Activated CD8-positive, alpha-beta memory T cell treated with anti-CD3 and anti-CD28 coated beads for 1 hour (primary cell): ENCODE results near the gene SPPL2B.
"Not testable (repeated sequence)": the region's sequence is repeated elsewhere in the genome, so short reads cannot be mapped to it uniquely, and the experiment has no call there.

Experiments used
- DNase-seq, 2 donors: peaks; one replicate each; pipeline ENCODE4 v3.0.0-alpha.2; 2020; ENCODE audit warnings: low read depth in 1 of 2; ENCODE audit errors: extremely low read depth in 1 of 2

SPPL2B gene

GRCh38 chr19:2374808-2375207 lies 46.3 kb downstream of the SPPL2B start:
- DNase-seq, result no peak

DNA sequence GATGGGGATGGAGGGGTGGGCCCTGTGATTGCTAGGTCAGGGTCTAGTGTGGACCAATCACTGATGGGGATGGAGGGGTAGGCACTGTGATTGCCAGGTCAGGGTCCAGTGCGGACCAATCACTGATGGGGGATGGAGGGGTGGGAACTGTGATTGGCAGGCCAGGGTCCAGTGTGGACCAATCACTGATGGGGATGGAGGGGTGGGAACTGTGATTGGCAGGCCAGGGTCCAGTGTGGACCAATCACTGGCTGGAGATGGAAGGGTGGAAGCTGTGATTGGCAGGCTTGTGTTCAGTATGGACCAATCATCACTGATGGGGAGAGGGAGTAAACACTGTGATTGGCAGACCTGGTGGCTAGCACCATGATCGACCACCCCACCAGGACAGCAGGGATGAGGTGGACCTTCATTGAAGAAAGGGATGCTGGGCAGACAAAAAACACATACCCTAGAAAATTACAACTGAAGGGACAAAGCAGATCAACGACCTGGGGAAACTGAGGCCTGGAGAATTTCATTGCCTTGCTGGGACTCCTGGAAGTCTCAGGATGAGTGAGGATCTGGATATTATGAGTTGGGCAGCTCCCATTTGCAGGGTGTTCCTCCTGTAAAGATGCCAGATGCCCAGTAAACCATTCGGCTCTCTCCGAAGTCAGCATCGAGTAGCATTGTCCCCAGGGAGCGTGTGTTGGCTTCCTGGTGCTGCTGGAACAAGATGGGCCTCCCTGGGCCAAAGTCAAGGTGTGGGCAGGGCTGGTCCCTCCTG lies 47.1 kb downstream of the SPPL2B start:
- no peak for DNase-seq

DNA sequence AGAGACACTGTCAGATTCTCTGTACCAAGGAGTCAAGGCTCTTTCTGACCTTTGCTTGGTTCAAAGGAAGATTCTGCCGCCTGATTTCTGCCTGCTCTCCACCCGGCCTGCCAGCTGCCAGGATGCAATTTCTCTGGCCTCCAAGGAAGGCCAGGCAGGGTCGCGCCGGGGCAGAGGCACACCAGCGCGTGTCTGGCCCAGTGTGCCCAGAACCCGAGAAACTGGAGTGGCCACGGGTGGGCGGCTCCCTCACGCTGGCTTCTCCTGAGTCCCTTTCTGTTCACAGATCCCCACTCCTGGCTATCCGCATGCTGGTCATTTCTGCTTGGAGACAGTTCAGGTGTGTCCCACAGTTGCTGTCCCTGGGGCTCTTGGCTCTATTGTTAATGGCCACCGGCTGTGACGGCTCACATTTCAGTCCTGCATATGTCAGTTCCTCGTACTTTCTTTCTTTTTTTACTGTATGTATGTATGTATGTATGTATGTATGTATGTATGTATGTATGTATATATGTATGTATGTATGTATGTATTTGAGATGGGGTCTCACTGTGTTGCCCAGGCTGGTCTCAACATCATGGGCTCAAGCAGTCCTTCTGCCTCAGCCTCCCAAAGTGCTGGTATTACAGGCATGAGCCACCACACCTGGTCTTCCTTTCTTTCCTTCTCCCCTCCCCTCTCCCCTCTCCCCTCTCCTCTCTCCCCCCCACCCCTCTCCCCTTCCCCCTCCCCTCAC lies 48.5 kb downstream of the SPPL2B start:
- no peak for DNase-seq

- no peak for DNase-seq
These were observed 52.1 kb downstream of the SPPL2B start for GRCh38 chr19:2380567-2380966.

DNA sequence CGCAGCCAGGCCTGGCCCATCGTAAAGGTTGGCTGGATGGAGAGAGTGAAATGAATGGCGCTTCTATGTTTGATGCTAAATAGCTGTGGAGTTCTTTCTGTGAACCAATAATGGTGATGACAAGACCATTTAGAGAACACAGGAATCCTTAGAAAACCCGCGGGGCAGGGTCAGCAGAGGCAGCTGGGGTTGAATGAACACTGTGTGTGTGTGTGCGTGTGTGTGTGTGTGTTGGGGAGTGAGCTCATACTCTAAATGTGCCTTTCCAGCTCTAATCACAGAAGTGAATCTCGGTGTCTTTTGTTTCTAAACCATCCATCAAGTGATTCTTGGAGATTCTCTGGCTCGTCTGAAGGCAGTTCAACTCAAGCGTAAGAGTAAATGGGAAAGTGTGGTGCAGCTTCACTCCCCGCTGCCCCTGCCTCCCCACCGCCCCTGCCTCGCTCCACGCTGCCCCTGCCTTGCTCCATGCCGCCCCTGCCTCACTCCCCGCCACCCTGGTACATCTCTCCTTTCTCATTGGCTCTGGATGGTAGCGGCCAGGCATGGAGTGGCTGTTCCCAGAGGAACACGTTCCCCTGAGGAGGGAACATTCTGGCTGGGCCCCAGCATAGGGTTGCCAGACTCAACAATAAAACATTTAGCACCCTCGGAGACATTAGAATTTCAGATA lies 52.8 kb downstream of the SPPL2B start:
- DNase-seq, result no peak

GRCh38 chr19:2382530-2383222 lies 54.2 kb downstream of the SPPL2B start:
- DNase-seq, result no peak

- no peak for DNase-seq
These were observed 56.7 kb downstream of the SPPL2B start for GRCh38 chr19:2385053-2385721.

GRCh38 chr19:2387367-2388288 lies 59.1 kb downstream of the SPPL2B start:
- DNase-seq, result no peak

- no peak for DNase-seq
These were observed 61.1 kb downstream of the SPPL2B start for GRCh38 chr19:2389594-2389993.

- no peak for DNase-seq
These were observed 62.7 kb downstream of the SPPL2B start for GRCh38 chr19:2391118-2391725.

- no peak for DNase-seq
These were observed 63.9 kb downstream of the SPPL2B start for GRCh38 chr19:2392366-2392765.

DNA sequence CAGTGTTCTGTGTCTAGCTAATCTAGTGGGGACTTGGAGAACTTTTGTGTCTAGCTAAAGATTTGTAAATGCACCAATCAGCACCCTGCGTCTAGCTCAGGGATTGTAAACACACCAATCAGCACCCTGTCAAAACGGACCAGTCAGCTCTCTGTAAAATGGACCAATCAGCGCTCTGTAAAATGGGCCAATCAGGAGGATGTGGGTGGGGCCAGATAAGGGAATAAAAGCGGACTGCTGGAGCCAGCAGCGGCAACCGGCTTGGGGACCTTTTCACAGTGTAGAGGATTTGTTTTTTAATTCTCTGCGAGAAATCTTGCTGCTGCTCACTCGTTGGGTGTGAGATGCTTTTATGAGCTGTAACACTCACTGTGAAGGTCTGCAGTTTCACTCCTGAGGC lies 64.4 kb downstream of the SPPL2B start:
- DNase-seq, result not testable (repeated sequence)

DNA sequence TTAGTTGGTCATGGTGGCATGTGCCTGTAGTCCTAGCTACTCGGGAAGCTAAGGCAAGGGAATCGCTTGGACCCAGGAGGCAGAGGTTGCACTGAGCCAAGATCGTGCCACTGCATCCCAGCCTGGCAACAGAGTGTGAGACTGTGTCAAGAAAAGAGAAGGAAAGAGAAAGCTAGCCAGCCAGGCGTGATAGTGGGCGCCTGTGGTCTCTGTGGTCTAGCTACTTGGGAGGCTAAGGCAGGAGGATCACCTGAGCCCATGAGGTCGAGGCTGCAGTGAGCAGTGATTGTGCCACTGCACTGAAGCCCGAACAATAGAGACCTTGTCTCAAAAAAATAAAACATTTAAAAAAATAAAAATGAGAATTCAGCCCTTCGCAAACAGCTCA lies 65.6 kb downstream of the SPPL2B start:
- no peak for DNase-seq

DNA sequence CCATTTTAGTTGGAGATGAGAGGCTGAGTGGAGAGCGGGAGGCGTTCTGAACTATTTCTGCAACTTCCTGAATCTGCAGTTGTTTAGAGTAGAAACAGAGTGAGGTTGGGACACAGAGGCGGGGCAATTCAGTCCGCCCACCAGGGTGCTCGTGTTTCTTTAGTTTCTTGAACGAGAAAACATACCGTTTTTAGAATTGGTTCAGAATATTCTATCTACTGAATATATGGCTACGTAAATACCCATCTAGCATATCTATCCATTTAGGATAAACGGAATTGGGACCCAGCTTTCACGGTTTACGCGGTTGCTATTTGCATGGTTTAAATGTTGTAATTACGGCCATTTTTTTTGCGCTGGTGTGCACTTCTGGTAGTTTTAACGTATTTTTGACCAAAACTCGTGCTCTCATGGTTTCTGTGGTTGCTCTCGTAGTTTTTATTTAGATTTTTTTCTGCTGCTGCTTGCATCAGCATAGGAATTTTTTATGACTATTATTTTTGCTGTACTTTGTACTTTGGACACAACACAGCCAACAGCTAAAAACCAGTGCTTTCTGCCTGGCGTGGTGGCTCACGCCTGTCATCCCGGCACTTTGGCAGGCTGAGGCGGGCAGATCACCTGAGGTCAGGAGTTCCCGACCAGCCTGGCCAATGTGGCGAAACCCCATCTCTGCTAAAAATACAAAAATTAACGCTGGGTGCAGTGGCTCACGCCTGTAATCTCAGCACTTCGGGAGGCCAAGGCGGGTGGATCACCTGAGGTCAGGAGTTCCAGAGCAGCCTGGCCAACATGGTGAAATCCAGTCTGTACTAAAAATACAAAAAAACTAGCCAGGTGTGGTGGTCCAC lies 66.2 kb downstream of the SPPL2B start:
- DNase-seq, result no peak

- DNase-seq, result not testable (repeated sequence)
These were observed 66.9 kb downstream of the SPPL2B start for GRCh38 chr19:2395293-2395829.

- DNase-seq, result not testable (repeated sequence)
These were observed 68.7 kb downstream of the SPPL2B start for GRCh38 chr19:2397173-2397572.

DNA sequence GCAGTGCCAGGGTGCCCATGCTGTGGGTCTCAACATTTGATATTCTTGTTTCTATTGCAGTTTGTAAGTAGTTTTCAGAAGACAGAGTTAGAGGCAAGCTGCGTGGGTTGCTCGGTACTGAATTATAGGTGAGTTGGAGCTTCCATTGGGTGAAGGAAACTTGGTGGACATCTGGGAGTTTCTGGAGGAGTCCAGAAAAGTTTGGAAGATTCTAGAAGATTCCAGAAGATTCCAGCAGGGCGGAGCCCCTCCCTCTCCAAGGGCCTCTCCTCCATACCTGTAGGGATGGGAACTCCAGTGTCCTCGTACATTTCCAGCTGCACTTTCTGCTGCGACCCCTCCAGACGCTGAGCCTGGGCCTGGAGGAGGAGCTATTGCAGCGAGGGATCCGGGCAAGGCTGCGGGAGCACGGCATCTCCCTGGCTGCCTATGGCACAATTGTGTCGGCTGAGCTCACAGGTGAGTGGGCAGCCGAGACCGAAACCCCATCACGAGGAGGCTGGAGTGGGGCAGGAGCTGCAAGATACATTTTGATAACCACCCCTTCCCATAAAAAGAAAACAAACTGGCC lies 70.3 kb downstream of the SPPL2B start:
- no peak for DNase-seq

GRCh38 chr19:2399582-2399981 lies 71.1 kb downstream of the SPPL2B start:
- DNase-seq, result no peak
